Gastrocnemius medialis (tissue), 4 donors: ENCODE measurements around the gene EMC7.

Source experiments
- CTCF ChIP-seq, 5 experiments: fragments of 450-650 bp in 3 of 5; fragments of 200-600 bp in 2 of 5; sonication (generic) in 2 of 5; IDR thresholded peaks in 4 of 5; conservative IDR thresholded peaks in 1 of 5; 1 replicate in 4 of 5; 2 replicates in 1 of 5; pipeline ENCODE4 v1.5.1; 2016 to 2019; ENCODE audit warnings: antibody characterized with exemption in 5 of 5, mild to moderate bottlenecking in 3 of 5, moderate library complexity in 3 of 5
- POLR2A ChIP-seq, 2 donors: fragments of 450-650 bp; IDR thresholded peaks; one replicate each; pipeline ENCODE4 v1.6.1; 2017; ENCODE audit warnings: antibody characterized with exemption in 2 of 2, mild to moderate bottlenecking in 2 of 2, moderate library complexity in 2 of 2

GRCh38 chr15:34076785-34077184, 24.9 kb downstream of the EMC7 start:
- TF ChIP-seq CTCF (IDR thresholded peaks at IDR 0.05 in 4 of 5, conservative IDR thresholded peaks at IDR 0.05 in 1 of 5) (no peak), POLR2A (IDR thresholded peaks at IDR 0.05) (no peak)
